ENCODE results near the gene SH3GL2. TPM values are rescaled to one million over a fixed set of nuclear protein-coding genes. Genes with fewer than 3 reads are reported as not detected.

Gene SH3GL2
- total RNA-seq, 4 donors from 2014 or later, result 3.6 to 6.8 (median 4.7) TPM

GRCh38 chr9:17789316-17789715 is 210.4 kb downstream of the SH3GL2 start:
- no peak overlapping the region for H3K27ac ChIP-seq
- H3K4me1 ChIP-seq, result no peaks in the 10 kb centered on the region
- H3K4me3 ChIP-seq, result no peak overlapping the region
- 89 to 100% methylated on average over 3 to 6 of the region's 6 CpGs for WGBS, 2 donors (ENCODE audit: low coverage in 1 of 2)
- TF ChIP-seq POLR2AphosphoS5 (IDR thresholded peaks at IDR 0.05), result no peak
- no peak for TF ChIP-seq CTCF (IDR thresholded peaks at IDR 0.05)
- TF ChIP-seq POLR2A (IDR thresholded peaks at IDR 0.05), result no peak
- no peak for TF ChIP-seq EP300 (IDR thresholded peaks at IDR 0.05)
- H3K27me3 ChIP-seq, result no peaks in the 10 kb centered on the region
- H3K9me3 ChIP-seq, result no peaks in the 10 kb centered on the region
- ATAC-seq, result no peak
- H3K36me3 ChIP-seq, result no peaks in the 10 kb centered on the region

GRCh38 chr9:17793713-17794622 is 215.1 kb downstream of the SH3GL2 start:
- Histone ChIP-seq H3K27me3 (no peaks in the 10 kb centered on the region), H3K4me1 (no peaks in the 10 kb centered on the region), H3K9me3 (no peaks in the 10 kb centered on the region), H3K4me3 (no peak overlapping the region), H3K36me3 (no peaks in the 10 kb centered on the region), H3K27ac (no peak overlapping the region)
- WGBS, 2 donors (ENCODE audit: low coverage in 1 of 2), result 74 to 78% methylated on average over 10 to 14 of the region's 14 CpGs
- no peak for ATAC-seq
- no peak for TF ChIP-seq POLR2AphosphoS5 (IDR thresholded peaks at IDR 0.05)

GRCh38 chr9:17795744-17796143 is 216.9 kb downstream of the SH3GL2 start:
- WGBS, 2 donors (ENCODE audit: low coverage in 1 of 2), result 60 to 67% methylated on average over 1 to 4 of the region's 6 CpGs
- Histone ChIP-seq H3K9me3 (no peaks in the 10 kb centered on the region), H3K36me3 (no peaks in the 10 kb centered on the region), H3K4me3 (no peak overlapping the region), H3K27ac (no peak overlapping the region), H3K27me3 (no peaks in the 10 kb centered on the region), H3K4me1 (no peaks in the 10 kb centered on the region)
- no peak for ATAC-seq
- TF ChIP-seq EP300 (IDR thresholded peaks at IDR 0.05) (no peak), CTCF (IDR thresholded peaks at IDR 0.05) (no peak), POLR2A (IDR thresholded peaks at IDR 0.05) (no peak), POLR2AphosphoS5 (IDR thresholded peaks at IDR 0.05) (no peak)

- Histone ChIP-seq H3K4me1 (no peaks in the 10 kb centered on the region), H3K9me3 (no peaks in the 10 kb centered on the region), H3K27me3 (no peaks in the 10 kb centered on the region), H3K27ac (no peak overlapping the region), H3K36me3 (no peaks in the 10 kb centered on the region), H3K4me3 (no peak overlapping the region)
- 75 to 89% methylated on average over 2 of the region's 2 CpGs for WGBS, 2 donors (ENCODE audit: low coverage in 1 of 2)
- no peak for ATAC-seq
- TF ChIP-seq EP300 (IDR thresholded peaks at IDR 0.05) (no peak), CTCF (IDR thresholded peaks at IDR 0.05) (no peak), POLR2A (IDR thresholded peaks at IDR 0.05) (no peak), POLR2AphosphoS5 (IDR thresholded peaks at IDR 0.05) (no peak)
Measured at GRCh38 chr9:17799369-17799768, 220.5 kb downstream of the SH3GL2 start.

GRCh38 chr9:17800418-17800817 is 221.6 kb downstream of the SH3GL2 start:
- Histone ChIP-seq H3K4me3 (no peak overlapping the region), H3K36me3 (no peaks in the 10 kb centered on the region), H3K9me3 (no peaks in the 10 kb centered on the region), H3K4me1 (no peaks in the 10 kb centered on the region), H3K27ac (no peak overlapping the region), H3K27me3 (no peaks in the 10 kb centered on the region)
- 47 to 53% methylated on average over 2 of the region's 2 CpGs for WGBS, 2 donors (ENCODE audit: low coverage in 1 of 2)
- TF ChIP-seq POLR2A (IDR thresholded peaks at IDR 0.05), result no peak
- no peak for TF ChIP-seq EP300 (IDR thresholded peaks at IDR 0.05)
- no peak for TF ChIP-seq POLR2AphosphoS5 (IDR thresholded peaks at IDR 0.05)
- TF ChIP-seq CTCF (IDR thresholded peaks at IDR 0.05), result no peak
- no peak for ATAC-seq
